GM21360 (cell line): ENCODE data around the gene COL25A1.

ENCODE experiments used
- ATAC-seq: cut with Tn5 transposase; IDR thresholded peaks from one replicate; pipeline ENCODE4 v1.9.1; 2021; ENCODE audit warnings: mild to moderate bottlenecking, moderate library complexity; ENCODE audit not compliant: unreplicated experiment

The COL25A1 gene

DNA sequence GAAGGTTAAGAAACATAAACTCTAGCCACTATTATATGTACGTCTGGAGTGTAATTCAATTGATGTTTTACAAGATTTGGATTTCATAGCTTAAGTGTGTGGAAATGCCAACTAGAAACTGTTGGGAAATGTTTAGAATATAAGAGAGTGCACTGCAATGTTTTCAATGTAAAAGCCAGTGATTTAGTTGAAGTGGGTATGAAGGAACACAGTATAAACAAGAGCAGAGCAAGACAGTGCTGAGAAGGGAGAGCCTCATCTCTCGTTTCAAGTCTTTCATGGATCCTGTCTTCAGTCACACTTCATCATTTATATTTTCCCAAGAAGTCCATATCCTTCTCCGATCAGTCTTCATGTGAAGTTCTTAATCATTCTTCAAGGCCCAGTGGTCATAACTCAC, 375.7 kb downstream of the COL25A1 start:
- no peak for ATAC-seq

DNA sequence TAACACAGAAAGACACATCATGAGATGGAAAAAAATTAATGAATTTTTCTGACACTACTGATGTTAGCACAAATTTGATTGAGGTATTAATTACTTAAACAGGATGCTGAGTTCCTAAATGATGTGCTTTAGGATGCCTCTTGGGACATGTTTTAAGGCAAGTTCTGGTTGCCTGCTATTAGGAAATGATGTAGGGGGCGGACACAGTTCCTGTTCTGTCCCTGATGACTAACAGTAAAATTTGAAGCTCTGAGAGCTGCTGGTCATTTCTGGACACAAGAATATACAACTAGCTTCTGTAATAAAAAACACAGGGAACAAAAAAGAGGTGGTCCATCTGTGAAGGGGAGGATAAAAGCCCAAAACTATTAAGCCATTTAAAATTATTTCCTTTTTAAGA, 376.4 kb downstream of the COL25A1 start:
- no peak for ATAC-seq

DNA sequence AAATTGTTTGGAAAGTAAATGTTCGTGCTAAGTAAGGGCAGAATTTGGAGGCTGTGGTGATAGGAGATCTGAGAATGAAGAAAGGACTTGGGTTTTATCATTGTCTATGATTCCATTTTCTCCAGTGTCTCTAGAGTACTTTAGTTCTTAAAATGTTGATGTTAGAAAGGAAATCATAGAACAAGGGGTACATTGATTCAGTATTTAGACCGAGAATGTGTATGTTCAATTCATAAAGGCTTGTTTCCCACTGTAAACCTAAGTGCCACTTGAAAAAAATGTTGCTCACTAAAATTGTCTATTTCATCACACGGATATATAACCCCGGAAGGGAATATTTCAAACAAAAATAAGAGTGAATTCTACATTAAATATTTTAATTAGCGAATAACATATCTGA, 380.3 kb downstream of the COL25A1 start:
- no peak for ATAC-seq

DNA sequence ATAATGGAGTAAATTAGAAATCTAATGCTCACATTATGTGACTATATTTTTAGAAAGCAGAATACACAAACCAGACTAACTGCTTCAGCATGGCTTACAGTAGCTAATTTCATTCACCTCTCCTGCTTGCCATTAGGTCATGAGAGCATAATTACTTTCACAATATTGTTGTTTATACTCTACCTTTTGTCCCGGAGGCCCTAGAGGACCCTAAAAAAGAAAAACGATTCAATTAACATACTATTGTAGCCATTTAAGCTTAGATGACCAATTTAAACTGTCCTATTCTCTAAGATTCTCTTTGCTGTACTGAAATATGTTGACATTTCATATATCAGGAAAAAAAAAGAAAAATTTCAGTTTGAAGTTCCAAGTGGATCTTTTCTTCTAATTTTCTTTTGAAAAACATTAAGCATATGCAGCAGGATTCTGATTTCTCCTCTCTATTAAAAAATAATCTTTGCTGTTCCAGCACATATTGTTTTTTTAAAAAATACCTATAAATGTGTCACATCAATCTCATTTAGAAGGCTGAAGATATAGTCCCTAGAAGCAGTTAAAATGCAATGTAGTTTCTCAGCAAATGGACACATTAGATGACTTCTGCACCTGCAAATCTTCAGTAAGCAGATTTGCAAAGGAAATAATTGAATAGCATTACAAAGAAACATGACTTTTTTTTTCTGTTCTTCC, 381.9 kb downstream of the COL25A1 start:
- ATAC-seq: no peak

DNA sequence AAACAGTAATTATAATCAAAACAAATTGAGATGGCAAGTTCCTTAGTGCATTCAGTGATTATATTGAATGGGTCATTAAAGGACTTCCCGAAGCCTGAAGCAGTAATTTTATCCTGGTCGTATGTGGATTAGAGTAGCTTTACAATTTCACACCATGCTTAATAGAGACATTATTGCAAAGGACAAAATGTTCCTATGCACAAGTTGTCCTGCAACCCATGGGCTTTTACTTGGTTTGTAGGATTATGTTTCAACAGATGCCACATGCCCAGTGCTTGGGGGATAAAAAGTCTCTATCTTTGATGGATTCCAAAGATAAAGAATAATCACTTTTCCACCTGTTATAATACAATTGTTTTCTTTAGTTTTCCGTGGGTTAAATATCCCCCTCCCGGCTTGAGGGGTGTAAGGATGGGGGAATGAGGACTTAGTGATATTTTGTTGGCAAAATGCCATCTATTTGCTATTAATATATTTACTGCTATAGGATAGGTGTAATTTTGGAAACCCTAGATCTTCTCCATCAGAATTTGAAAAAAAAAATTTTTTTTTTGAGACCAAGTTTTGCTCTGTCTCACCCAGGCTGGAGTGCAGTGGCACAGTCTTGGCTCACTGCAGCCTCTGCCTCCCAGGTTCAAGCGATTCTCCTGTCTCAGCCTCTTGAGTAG, 383.1 kb downstream of the COL25A1 start:
- ATAC-seq: no peak

DNA sequence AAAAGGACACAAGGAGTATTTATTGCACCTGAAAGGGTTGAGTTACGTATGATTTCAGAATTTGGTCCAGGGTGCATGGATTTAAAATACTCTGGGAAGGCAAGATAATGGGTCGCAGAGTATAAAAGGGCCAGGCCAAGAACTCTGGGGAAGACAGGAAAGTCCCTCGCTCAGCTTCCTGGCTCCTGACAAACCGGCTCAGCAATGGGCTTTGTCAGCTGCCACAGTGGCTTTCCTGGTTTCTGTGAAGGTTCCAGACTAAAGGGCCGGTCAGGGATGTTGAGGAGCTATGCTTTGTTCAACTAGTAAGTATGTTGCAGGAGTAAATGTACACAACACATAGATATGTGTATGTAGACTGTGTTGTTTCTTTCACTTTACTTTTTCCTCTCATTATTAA, 385.2 kb downstream of the COL25A1 start:
- no peak for ATAC-seq

DNA sequence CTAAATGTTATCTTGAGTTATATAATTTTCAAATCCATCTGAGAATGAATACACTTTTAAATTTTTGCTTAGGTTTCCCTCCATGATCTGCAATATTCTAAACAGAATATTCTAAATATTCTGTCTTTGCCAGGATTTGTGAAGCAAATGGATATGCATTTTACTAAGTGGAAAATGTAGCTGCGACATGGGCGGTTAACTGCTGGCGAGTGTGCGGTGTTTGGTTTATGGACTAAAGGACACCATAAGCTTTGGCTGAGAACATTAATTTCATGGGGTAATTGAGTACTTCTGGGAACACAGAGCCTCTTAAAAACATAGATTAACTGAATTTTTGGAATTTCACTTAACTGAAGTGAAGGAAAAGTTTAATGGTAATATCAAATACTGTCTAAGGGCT, 385.8 kb downstream of the COL25A1 start:
- ATAC-seq: no peak

DNA sequence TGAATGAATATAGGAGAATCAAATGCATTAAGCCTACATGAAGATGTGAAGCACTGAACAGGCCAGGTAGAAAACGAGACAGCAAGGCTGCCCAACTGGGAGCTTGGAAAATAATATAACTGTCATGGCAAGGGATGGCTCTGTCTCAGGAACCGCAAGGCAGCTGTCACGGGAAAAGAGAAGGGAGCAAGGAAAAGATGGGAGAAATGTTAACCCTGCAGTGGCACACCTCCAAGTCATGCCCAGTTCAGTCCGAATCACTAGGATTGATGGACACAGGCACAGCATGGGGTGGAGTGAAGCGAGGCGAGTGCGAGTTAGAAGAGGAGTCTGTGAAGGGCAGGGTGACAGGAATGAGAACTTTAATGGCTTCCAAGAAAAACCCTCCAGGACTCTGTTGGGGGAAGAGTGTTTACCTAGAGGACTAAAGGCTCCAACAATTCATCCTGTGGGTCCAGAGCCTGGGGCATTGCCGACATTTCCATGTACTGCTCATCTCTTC, 395.5 kb downstream of the COL25A1 start:
- ATAC-seq: no peak

DNA sequence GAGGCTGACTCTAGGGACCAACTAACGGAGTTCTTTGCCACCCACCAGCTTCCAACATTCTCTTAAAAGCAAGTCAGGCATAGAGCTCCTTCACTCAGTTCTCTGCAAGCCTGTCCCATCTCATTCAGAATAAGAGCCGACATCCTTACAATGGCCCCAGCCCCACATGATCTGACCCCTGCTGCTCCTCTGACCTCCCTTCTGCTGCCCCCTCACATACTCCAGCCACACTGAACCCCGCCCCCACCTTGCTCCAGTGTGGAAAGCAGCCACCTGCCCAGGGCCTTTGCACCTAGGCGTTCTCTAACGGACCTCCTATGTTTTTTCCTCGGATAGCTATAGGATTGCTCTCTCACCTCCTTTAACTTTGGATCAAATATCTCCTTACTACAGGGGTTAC, 396.5 kb downstream of the COL25A1 start:
- ATAC-seq: no peak

DNA sequence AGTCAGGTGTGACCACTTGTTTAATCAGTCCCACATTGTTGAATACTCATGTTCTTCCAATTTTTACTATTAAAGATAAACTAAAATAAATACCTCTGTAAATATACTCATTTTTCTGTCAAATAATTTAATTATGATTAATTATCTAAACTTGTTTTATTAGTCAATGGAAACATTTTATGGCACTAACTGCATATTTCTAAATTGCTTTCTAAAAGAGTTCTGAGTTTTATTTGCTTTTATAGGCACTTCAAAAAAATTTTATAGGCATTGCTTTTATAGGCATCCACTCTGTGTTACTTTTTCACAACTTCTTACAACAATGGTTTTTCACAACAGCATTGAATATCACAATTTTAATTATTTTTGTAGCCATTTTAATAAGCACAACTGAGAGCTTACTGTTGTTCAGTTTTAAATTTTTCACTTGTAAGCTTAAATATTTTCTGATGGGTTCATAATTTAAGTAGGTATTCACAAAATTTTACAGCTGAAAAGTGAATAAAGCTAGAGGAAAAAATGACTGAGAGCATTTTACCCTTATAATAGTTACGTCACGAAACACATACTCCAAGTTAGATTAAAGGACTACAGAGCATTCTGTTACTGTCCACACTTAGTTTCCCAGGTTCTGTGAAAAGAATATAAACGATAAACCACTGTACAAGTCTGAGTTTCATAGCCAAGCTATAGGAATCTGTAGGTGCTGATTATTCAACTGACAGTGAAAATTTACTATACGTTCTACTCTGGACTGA, 398.8 kb downstream of the COL25A1 start:
- ATAC-seq: no peak

DNA sequence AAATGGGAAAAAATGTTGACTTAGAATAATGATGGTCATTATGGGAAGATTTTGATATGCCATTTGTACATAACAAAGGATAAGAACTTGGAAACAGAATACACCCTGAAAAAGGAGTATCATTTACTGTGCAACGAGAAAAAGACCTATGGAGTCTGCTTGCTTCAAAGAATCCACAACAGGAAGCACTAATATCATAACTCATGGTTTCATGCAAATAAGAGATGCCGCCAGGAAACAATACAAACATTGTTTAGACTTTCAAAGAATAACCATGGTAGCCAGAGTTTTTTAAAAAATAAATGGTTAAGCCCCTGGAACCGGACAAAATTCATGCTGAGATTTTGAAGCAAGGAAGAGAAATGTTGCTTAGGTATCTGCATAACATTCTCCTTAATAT, 399.7 kb downstream of the COL25A1 start:
- no peak for ATAC-seq

DNA sequence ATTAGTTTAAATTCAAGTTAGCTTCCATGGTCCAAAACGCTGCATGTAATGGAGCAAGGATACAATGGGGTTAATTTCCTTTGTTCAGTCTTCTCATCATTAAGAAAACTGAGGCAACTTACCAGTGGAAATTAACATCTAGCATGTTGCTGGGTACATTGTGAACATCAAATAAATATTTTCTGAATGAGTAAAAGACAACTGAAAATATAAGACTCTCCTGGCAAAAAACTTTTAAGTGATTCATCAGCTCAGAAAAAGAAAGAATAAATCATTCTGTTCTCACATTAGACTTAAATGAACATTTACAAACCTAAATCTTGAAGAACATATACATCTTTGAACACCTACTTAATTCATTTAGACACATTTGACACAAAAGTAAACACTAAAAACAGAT, 401.2 kb downstream of the COL25A1 start:
- no peak for ATAC-seq

DNA sequence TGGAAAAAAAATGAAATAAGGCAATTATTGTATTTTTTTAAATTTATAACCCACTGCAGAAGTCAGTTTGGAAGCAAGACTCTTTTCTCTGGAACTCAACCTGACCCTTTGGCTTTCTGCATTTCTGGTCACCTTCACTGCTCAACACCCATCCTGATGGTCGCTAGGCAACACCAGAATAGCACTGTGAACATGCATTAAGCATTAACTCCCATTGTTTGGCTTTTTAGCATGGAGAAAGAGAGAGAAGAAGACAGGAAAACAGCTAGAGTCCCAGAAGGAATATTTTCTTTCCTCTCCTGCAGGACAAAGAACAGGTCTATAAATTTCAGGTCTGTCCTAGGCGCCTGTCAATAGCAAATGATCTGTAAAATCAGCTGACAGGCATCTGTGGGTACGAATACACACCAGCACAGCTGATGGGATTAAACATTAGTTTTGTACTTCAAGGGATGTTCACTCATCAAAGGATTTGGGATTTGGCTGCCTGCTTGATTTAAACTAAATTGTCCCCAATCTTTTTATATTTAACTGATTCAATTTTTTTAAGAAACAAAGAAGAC, 402.4 kb downstream of the COL25A1 start:
- no peak for ATAC-seq

DNA sequence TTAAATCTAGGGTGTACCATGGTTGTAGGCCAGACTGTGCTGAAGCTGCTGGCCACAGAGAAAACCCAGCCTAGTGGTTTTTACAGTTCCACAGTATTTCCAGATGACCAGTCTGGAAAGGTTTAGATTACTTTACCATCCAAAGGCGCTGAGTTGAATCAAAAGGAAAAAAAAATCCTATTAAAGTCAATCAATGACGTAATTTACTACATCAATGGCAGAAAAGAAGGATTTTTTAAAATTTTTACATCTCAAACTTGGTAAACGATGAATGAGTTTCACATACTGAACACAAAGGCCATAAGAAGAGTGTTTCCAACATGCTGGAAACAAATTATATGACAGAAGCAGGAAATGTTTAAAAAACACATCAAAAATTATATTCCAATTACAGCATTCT, 409.0 kb downstream of the COL25A1 start:
- no peak for ATAC-seq

DNA sequence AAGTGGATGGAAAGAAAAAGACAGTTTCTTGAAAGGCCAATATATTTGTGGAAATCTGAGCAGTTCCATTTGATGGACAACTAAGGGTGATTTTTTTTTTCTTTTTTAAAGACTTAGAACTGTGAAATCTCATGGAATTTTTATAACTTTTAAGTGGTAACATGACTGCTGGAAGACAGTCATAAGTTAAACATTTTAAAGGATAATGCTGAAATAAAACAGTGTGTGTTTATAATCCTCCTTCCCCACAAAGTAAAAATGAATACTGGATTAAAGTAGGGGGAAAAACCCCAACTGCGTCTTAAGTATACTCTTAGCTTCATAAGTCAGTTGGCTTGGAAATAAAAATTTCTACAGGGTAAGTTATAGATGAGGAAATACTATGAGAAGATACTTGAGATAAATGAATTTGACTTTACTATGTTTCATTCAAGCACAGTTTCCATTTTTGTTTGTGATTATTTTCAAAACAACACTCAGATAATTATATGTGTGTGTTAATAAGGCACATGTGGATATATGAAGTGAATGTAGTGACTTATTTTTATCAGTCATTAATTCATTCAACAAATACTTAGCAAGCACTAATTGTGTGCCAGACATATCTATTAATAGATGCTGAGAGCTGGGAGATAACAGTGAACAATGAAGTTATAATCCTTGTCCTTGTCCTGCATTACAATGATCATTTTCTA, 410.4 kb downstream of the COL25A1 start:
- ATAC-seq: no peak

DNA sequence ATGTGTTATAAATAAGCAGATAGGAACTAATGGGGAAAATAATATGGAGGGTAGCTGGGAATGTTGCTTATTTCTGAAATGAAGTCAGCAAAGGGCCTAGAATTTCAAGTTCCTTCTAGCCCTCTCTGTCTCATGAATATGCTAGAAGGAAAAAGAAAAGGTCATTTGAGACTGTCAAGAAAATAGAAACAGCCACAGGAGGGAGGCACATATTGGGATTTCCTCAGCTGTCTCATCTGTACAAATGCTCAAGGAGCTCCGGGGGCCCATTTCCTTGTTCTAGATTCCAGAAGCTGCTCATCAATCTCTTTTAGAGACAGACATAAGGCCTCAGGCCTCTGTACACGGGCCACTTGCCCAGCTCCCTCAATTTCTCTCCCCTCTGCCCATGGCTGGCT, 412.0 kb downstream of the COL25A1 start:
- no peak for ATAC-seq

DNA sequence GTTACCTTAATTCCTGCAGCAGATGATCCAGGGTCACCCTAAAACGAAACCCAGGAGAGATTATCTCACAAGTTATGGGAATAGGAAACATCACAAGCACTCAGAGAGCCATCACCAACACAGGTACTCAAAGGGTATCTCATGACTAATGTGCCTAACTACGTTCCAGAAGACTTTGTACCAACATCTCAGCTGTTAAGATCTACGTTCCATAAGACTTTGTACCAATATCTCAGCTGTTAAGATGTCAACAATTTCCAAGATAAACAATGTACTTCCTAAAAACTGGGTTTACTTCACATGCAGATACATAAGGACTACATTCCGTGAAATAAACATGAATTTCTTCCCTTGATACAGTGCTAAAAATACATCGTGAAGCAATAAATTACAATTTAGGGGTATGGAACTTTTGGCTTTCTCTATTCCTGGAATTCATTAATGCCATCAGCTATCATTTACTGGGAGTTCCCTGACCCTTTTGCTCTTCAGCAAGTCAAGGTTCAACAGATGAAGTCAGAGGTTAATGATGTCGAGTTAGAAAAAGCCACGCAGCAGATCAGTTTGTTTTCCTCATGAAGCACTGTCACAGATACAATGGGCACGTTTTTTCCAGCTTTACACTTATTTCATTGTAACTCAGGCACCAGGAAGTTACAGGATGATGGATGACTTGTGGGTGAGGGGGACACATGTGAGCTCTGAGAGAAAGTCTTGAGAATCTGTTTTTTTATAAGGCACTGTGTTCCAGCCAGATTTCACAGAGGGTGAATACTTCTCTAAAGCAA, 412.6 kb downstream of the COL25A1 start:
- ATAC-seq: no peak

DNA sequence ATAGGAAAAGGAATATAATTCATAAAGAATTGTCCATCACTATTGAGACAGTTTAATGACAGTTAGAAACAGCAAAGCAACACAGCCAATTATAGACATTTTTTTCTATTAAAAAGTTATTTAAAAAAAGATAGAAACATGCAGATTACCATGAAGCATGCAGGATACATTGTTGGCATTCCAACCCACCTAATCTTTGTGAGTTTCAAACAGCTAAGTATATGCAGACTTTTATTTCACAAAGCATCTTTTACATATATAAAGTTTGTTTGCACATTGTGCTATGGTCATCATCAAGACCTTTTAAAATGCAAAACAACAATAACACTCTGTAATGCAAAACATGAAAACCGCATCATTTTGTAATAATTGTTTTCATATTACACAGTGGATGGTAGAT, 413.7 kb downstream of the COL25A1 start:
- ATAC-seq: no peak

DNA sequence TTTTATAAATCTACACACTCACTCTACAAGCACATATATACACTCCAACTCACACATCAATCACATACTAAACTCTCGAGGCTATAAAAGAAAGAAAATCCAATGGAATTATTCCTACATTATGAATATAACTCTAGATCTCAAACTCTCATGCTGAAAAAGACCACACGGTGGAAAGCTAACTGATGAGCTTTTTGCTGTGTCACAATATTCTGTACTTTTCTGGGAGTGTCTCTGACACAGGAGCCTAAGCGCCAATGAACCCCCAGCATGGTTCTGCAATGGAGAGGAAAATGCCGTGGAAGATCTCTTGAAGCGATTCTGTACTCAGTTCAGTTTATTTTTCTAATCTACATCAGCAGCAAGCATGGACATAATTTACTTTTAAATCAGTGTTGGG, 415.4 kb downstream of the COL25A1 start:
- ATAC-seq: no peak

DNA sequence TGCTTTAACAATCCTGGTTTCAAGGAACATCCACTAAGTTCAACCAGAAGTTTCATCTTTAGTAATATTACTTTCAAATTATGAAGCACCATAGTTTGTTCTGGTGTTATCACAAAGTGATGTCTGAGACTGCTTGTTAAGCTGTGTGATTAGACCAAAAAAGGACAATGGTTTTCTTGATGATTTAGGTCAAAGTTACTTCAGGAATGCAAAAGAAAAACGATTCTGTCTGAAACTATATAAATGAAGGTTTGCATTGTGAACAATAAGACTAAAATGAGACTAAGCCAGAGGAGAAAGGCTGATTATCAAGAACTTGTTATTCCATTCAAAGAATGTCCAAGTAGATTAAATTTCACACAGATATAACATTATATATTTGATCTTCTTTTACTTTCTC, 417.2 kb downstream of the COL25A1 start:
- no peak for ATAC-seq
